Fibroblast of the aortic adventitia (primary cell): ENCODE measurements around the gene WNT7B. TPM values are rescaled to one million over a fixed set of nuclear protein-coding genes. Genes with fewer than 3 reads are reported as not detected.

Experiments used
- DNase-seq: peaks from one replicate; pipeline ENCODE4 v3.0.0-alpha.2; 2010; ENCODE audit warnings: low read depth
- H3K4me3 ChIP-seq: 2 replicates; pipeline ENCODE4 v1.5.1; 2011; ENCODE audit warnings: low read depth, mild to moderate bottlenecking, control low read depth, low read length, moderate library complexity
- CTCF ChIP-seq: IDR thresholded peaks from 2 replicates; pipeline ENCODE4 v1.5.1; 2011; ENCODE audit warnings: mild to moderate bottlenecking, low read length, control low read depth, inconsistent platforms; ENCODE audit not compliant: insufficient read depth
- total RNA-seq: library from RNA; depleted of rRNA; stranded (reverse); fragments of >200 nt; gene quantifications from 2 replicates; pipeline ENCODE4 v1.2.3, GENCODE V29; 2012; ENCODE audit warnings: low replicate concordance

WNT7B gene
- total RNA-seq, 1 donor, result 0.18 TPM

- DNase-seq, result no peak
- no peak for TF ChIP-seq CTCF
- no peak overlapping the region for H3K4me3 ChIP-seq
Observed at GRCh38 chr22:45922256-45922655, 54.7 kb downstream of the WNT7B start.

GRCh38 chr22:45919504-45920286 lies 57.3 kb downstream of the WNT7B start:
- DNase-seq, result no peak
- no peak for TF ChIP-seq CTCF
- no peak overlapping the region for H3K4me3 ChIP-seq

GRCh38 chr22:45918459-45919370 lies 58.2 kb downstream of the WNT7B start:
- no peak for TF ChIP-seq CTCF
- no peak for DNase-seq
- H3K4me3 ChIP-seq, result no peak overlapping the region

- DNase-seq, result no peak
- TF ChIP-seq CTCF, result no peak
- H3K4me3 ChIP-seq, result no peak overlapping the region
Observed at GRCh38 chr22:45917700-45918458, 59.1 kb downstream of the WNT7B start.

- TF ChIP-seq CTCF, result no peak
- no peak overlapping the region for H3K4me3 ChIP-seq
- DNase-seq, result no peak
Observed at GRCh38 chr22:45917146-45917545, 59.8 kb downstream of the WNT7B start.

- no peak for TF ChIP-seq CTCF
Observed at GRCh38 chr22:45916515-45916914, 60.4 kb downstream of the WNT7B start.

More at GRCh38 chr22:45916515-45916914, 60.4 kb downstream of the WNT7B start:
- H3K4me3 ChIP-seq, result no peak overlapping the region
- DNase-seq, result no peak
